Pancreas (tissue), 10 donors: ENCODE data around the gene DDIAS. TPM values are rescaled to one million over a fixed set of nuclear protein-coding genes. Genes with fewer than 3 reads are reported as not detected.

Experiments
- ATAC-seq, 4 donors: fragments of 200-7000 bp; cut with Tn5 transposase; one replicate each; pipeline versions ENCODE4 v1.8.0 to v1.9.1; 2020; ENCODE audit warnings: mild to moderate bottlenecking in 4 of 4, moderate library complexity in 4 of 4
- DNase-seq, 6 donors: peaks; one replicate each; pipeline ENCODE4 v3.0.0-alpha.2; 2020
- FAIRE-seq: peaks from 2 replicates; lab custom pipeline; 2012; peaks lifted over from hg19 to GRCh38; lab: Jason Lieb, UNC
- H3K27ac ChIP-seq, 4 donors: fragments of 200-600 bp; sonication (generic); 1 replicate in 3 of 4; 2 replicates in 1 of 4; pipeline versions ENCODE4 v1.5.0 to v1.8.0; 2020
- H3K27me3 ChIP-seq, 4 donors: fragments of 200-600 bp; one replicate each; pipeline ENCODE4 v1.8.0; 2021
- H3K36me3 ChIP-seq, 3 donors: fragments of 200-600 bp; sonication (generic) in 1 of 3; one replicate each; pipeline versions ENCODE4 v1.5.0 to v1.8.0; 2020 to 2021
- H3K4me1 ChIP-seq, 3 donors: fragments of 200-600 bp; one replicate each; pipeline ENCODE4 v1.8.0; 2021
- H3K4me3 ChIP-seq, 4 donors: fragments of 200-600 bp; sonication (generic) in 2 of 4; one replicate each; pipeline versions ENCODE4 v1.5.0 to v1.8.0; 2020 to 2021
- H3K9me3 ChIP-seq, 4 donors: fragments of 200-600 bp; one replicate each; pipeline ENCODE4 v1.8.0; 2021
- WGBS, 2 donors: extraction: QIAGEN DNeasy Blood & Tissue Kit; methylation state at CpG; one replicate each; pipeline ENCODE4 v1.1.7; 2013; 5-methylcytosine and 5-hydroxymethylcytosine counted together
- intact Hi-C, 3 donors: fragments of 100-400 bp; cut with DNase I; formaldehyde crosslinking; loops; one replicate each; pipeline versions ENCODE4 v1.11.1 to v1.14.2; 2022
- polyA plus RNA-seq, 2 donors: library from polyadenylated mRNA; stranded (reverse); fragments of 200-250 nt; gene quantifications; one replicate each; pipeline ENCODE4 v1.2.3, GENCODE V29; 2013
- total RNA-seq, 6 donors: library from RNA; stranded (reverse); fragmentation: NEBNext Ultra II Directional in 4 of 6; extraction: Animal tissue kit (Norgen Biotek cat#: 25700) in 4 of 6; gene quantifications; one replicate each; pipeline versions ENCODE4 v1.2.1 to v1.2.4, GENCODE V29; 2021 to 2023
- TF ChIP-seq, protein P1 (sequence below), 4 donors: fragments of 200-600 bp; sonication (generic) in 3 of 4; IDR thresholded peaks; one replicate each; pipeline versions ENCODE4 v1.5.0 to v1.8.0; 2021; ENCODE audit warnings: antibody characterized with exemption in 4 of 4
- donor health status: healthy with polysubstance abuse.
- donor health status: DM: no; HTN: no; CAD: no; lungs with moderate emphysema.
- donor health status: DM: no; HTN: no; CAD: no.
- donor health status: control.
- donor health status: control.
- donor health status: Bipolar disorder and iron deficiency.
- donor health status: DM: yes; HTN: yes; CAD: no.
- donor health status: DM: no; HTN: no; CAD: no.
- donor health status: DM: no; HTN: no; CAD: no.
- donor health status: DM: yes; HTN: yes; CAD: no.

DDIAS gene
- total and polyA plus RNA-seq, 8 donors = 0.11 to 0.89 (median 0.38) TPM; not detected in 1

DNA sequence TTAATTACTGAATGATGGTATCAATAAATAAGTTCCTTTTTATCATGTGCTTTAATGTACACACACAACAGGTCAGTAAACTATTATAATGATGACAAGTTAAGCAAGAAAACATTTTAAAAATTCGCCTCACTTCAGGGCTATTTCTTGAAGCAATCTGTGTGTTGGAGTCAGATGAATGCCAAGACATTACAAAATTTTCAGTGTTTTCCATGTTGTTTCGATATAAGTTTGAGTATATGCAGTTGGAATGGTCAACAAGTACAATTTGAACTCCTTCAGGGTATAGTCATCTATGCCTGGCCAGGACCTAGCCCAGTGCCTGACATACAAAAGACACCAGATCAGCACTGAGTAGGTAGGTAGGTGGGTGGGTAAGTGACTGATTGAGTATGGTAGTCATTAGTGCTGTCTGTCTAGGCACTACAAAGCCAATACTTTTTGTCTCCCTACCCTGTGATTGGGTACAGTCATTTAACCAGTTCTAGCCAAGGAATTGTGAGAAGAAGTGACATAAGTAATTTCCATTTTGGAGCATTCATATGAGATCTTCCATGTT lies 8.8 kb upstream of the DDIAS start:
- Histone ChIP-seq H3K4me3 (no peak overlapping the region), H3K4me1 (no peaks in the 10 kb centered on the region), H3K27ac (no peak overlapping the region), H3K9me3 (no peaks in the 10 kb centered on the region), H3K27me3 (no peaks in the 10 kb centered on the region), H3K36me3 (no peaks in the 10 kb centered on the region)
- TF ChIP-seq, protein P1, sequence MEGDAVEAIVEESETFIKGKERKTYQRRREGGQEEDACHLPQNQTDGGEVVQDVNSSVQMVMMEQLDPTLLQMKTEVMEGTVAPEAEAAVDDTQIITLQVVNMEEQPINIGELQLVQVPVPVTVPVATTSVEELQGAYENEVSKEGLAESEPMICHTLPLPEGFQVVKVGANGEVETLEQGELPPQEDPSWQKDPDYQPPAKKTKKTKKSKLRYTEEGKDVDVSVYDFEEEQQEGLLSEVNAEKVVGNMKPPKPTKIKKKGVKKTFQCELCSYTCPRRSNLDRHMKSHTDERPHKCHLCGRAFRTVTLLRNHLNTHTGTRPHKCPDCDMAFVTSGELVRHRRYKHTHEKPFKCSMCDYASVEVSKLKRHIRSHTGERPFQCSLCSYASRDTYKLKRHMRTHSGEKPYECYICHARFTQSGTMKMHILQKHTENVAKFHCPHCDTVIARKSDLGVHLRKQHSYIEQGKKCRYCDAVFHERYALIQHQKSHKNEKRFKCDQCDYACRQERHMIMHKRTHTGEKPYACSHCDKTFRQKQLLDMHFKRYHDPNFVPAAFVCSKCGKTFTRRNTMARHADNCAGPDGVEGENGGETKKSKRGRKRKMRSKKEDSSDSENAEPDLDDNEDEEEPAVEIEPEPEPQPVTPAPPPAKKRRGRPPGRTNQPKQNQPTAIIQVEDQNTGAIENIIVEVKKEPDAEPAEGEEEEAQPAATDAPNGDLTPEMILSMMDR (IDR thresholded peaks at IDR 0.05) = no peak
- WGBS, 2 donors = 91 to 97% methylated on average over 2 of the region's 2 CpGs
- intact Hi-C loops = no loop called here
- FAIRE-seq = peak; percentile 57
- no peak for DNase-seq
- ATAC-seq = no peak

DNA sequence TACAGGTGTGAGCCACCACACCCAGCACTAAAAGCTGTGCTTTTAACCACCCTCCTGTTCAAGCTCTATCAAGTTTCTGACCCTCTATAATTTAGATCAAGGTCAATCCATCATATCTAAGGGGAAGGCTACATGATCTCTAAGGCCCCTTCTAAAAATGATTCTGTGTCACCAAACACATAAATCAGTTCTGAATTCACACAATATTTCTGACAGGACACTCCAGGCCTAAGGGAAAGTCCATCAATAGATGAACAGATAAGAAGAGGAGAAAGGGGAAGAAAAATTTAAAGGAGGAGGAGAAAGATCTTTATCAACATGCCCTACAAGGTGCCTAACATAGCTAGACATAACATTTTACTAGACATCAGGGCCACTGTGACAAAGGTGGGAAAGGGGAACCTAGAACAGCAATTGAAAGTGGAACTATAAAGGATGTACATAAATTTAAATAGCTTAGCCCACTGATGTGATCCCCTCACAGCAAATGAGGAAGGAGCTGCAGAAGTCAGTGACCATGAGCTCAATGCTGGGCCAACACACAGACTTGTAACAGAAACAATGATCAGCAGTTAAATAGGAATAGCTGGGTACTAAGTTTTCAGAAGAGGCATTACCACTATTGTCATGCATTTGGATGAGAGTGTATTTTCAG lies 6.0 kb upstream of the DDIAS start:
- H3K4me3 ChIP-seq = no peak overlapping the region
- intact Hi-C loops = no loop called here
- FAIRE-seq = no peak
- no peak for DNase-seq
- H3K27me3 ChIP-seq = no peaks in the 10 kb centered on the region
- H3K27ac ChIP-seq = no peak overlapping the region
- H3K4me1 ChIP-seq = peaks cover 4 to 15% (median 6%) of the 10 kb centered on the region in 3 donors
- H3K36me3 ChIP-seq = no peaks in the 10 kb centered on the region
- no peaks in the 10 kb centered on the region for H3K9me3 ChIP-seq
- TF ChIP-seq, protein P1 (IDR thresholded peaks at IDR 0.05) = no peak
- ATAC-seq = no peak

DNA sequence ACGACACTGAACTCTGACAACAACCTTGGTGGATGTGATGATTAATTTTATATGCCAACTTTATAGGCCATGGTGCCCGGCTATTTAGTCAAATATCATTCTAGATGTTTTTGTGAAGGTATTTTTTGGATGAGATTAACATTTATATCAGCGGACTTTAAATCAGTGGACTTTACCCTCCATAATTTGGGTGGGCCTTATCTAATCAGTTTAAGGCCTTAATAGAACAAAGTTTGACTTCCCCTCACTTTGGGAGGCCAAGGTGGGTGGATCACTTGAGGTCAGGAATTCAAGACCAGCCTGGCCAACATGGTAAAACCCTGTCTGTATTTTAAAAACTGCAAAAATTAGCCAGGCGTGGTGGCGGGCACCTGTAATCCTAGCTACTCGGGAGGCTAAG lies 5.4 kb upstream of the DDIAS start:
- 86 to 89% methylated on average over 6 of the region's 6 CpGs for WGBS, 2 donors
- Histone ChIP-seq H3K27ac (no peak overlapping the region), H3K4me1 (peaks cover 4 to 15% (median 6%) of the 10 kb centered on the region in 3 donors), H3K9me3 (no peaks in the 10 kb centered on the region), H3K27me3 (no peaks in the 10 kb centered on the region), H3K4me3 (no peak overlapping the region), H3K36me3 (no peaks in the 10 kb centered on the region)
- no peak for ATAC-seq
- FAIRE-seq = no peak
- TF ChIP-seq, protein P1 (IDR thresholded peaks at IDR 0.05) = no peak
- intact Hi-C loops = no loop called here
- no peak for DNase-seq

DNA sequence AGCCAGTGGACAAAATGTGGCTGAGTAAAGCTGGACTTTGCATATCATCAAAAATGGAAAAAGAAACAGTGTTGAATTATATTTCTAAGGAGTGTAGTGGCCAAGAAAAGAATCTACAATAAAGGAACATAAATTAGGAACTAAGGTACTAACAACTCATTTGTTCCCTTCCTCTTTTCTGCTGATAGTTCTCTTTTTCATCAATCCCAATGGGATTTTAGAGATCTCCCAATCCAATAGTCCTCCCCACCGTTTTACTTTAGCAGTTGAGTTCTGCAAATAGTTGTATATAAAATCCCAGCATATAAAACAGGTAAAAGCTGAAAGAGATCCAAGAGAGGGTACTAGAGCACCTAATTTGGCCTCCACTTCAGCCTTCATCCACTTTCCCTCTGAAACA lies 3.3 kb upstream of the DDIAS start:
- ATAC-seq (no peak), DNase-seq (no peak), FAIRE-seq (no peak)
- TF ChIP-seq, protein P1 (IDR thresholded peaks at IDR 0.05) = no peak
- intact Hi-C loops = no loop called here
- 36 to 38% methylated on average over 1 of the region's 1 CpG for WGBS, 2 donors
- no peaks in the 10 kb centered on the region for H3K27me3 ChIP-seq
- H3K4me1 ChIP-seq = peaks cover 4 to 15% (median 6%) of the 10 kb centered on the region in 3 donors
- no peaks in the 10 kb centered on the region for H3K36me3 ChIP-seq
- no peak overlapping the region for H3K4me3 ChIP-seq
- H3K9me3 ChIP-seq = no peaks in the 10 kb centered on the region
- H3K27ac ChIP-seq = no peak overlapping the region

DNA sequence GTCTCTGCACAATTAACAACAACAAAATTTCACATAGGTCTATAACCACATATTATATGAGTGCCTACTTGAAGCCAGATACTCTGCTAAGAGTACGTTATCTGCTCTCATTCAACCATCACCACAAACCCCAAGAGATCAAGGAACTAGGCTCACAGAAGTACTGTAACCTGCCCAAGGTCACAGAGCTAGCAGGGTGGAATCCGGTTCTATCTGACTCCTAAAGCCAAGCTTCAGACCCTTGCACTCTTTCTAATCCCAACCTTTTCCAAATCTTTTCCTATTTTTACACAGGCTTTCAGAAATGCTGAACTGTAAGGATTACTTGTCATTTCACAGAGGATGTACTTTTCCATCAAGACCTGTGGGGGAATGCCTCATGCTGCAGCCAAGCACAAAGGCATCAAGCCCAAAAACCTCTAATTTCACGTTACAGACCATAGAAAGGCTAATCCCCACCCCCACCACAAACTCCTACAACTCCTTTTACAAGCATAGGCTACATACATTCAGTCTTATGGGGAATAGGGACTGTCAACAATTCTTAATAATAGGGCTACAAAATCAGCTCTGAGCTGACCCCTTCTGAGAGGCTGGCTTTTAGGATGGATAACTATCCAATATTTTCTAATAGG lies 2.2 kb upstream of the DDIAS start:
- no peaks in the 10 kb centered on the region for H3K36me3 ChIP-seq
- no peaks in the 10 kb centered on the region for H3K27me3 ChIP-seq
- WGBS, 2 donors = 9 to 13% methylated on average over 3 of the region's 3 CpGs
- TF ChIP-seq, protein P1 (IDR thresholded peaks at IDR 0.05) = no peak
- peak overlapping the region in 3 of 4 donors; percentile 41 to 79 (median 67) for H3K4me3 ChIP-seq
- peaks cover 4 to 15% (median 6%) of the 10 kb centered on the region in 3 donors for H3K4me1 ChIP-seq
- ATAC-seq (no peak), DNase-seq (no peak), FAIRE-seq (no peak)
- H3K27ac ChIP-seq = no peak overlapping the region
- intact Hi-C loops = no loop called here
- H3K9me3 ChIP-seq = no peaks in the 10 kb centered on the region
